Hepatocyte (in vitro differentiated cells): ENCODE measurements around the gene AHSP.

Experiments used
- EZH2 ChIP-seq: fragments of 200-600 bp; sonication (generic); IDR thresholded peaks from 2 replicates; pipeline ENCODE4 v1.6.1; 2016; ENCODE audit warnings: antibody characterized with exemption, mild to moderate bottlenecking, borderline replicate concordance
- TF ChIP-seq, protein P1 (sequence below): fragments of 200-600 bp; sonication (generic); IDR thresholded peaks from 2 replicates; pipeline ENCODE4 v1.5.1; 2016; ENCODE audit warnings: antibody characterized with exemption, mild to moderate bottlenecking; ENCODE audit not compliant: poor library complexity

GRCh38 chr16:31491778-31492418 is 35.8 kb upstream of the AHSP start:
- TF ChIP-seq, protein P1, sequence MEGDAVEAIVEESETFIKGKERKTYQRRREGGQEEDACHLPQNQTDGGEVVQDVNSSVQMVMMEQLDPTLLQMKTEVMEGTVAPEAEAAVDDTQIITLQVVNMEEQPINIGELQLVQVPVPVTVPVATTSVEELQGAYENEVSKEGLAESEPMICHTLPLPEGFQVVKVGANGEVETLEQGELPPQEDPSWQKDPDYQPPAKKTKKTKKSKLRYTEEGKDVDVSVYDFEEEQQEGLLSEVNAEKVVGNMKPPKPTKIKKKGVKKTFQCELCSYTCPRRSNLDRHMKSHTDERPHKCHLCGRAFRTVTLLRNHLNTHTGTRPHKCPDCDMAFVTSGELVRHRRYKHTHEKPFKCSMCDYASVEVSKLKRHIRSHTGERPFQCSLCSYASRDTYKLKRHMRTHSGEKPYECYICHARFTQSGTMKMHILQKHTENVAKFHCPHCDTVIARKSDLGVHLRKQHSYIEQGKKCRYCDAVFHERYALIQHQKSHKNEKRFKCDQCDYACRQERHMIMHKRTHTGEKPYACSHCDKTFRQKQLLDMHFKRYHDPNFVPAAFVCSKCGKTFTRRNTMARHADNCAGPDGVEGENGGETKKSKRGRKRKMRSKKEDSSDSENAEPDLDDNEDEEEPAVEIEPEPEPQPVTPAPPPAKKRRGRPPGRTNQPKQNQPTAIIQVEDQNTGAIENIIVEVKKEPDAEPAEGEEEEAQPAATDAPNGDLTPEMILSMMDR, result no peak
- TF ChIP-seq EZH2, result no peak
